Measurements from ENCODE around the gene SLC6A6.

SLC6A6 gene

GRCh38 chr3:14418296-14419250 lies 16.2 kb downstream of the SLC6A6 start:
- no peak for DNase-seq (ENCODE audit: low read depth in 2 of 2)

GRCh38 chr3:14422016-14422963 lies 19.9 kb downstream of the SLC6A6 start:
- no peak for DNase-seq (ENCODE audit: low read depth in 2 of 2)

GRCh38 chr3:14423197-14423743 lies 20.9 kb downstream of the SLC6A6 start:
- DNase-seq (ENCODE audit: low read depth in 2 of 2) = no peak

GRCh38 chr3:14423963-14424362 lies 21.6 kb downstream of the SLC6A6 start:
- DNase-seq (ENCODE audit: low read depth in 2 of 2) = no peak

GRCh38 chr3:14424711-14425580 lies 22.5 kb downstream of the SLC6A6 start:
- no peak for DNase-seq (ENCODE audit: low read depth in 2 of 2)

GRCh38 chr3:14425581-14426304 lies 23.3 kb downstream of the SLC6A6 start:
- peak in 1 of 2 donors; percentile 41 for DNase-seq (ENCODE audit: low read depth in 2 of 2)

- no peak for DNase-seq (ENCODE audit: low read depth in 2 of 2)
These were observed 23.9 kb downstream of the SLC6A6 start for GRCh38 chr3:14426305-14426620.

GRCh38 chr3:14428087-14429033 lies 26.0 kb downstream of the SLC6A6 start:
- DNase-seq (ENCODE audit: low read depth in 2 of 2) = no peak

GRCh38 chr3:14429237-14429636 lies 26.8 kb downstream of the SLC6A6 start:
- no peak for DNase-seq (ENCODE audit: low read depth in 2 of 2)

- no peak for DNase-seq (ENCODE audit: low read depth in 2 of 2)
These were observed 27.2 kb downstream of the SLC6A6 start for GRCh38 chr3:14429640-14430039.

- no peak for DNase-seq (ENCODE audit: low read depth in 2 of 2)
These were observed 27.6 kb downstream of the SLC6A6 start for GRCh38 chr3:14430053-14430452.

GRCh38 chr3:14430706-14431451 lies 28.5 kb downstream of the SLC6A6 start:
- no peak for DNase-seq (ENCODE audit: low read depth in 2 of 2)

GRCh38 chr3:14431452-14431916 lies 29.1 kb downstream of the SLC6A6 start:
- DNase-seq (ENCODE audit: low read depth in 2 of 2) = no peak

GRCh38 chr3:14431917-14432834 lies 29.8 kb downstream of the SLC6A6 start:
- DNase-seq (ENCODE audit: low read depth in 2 of 2) = peak; percentile 89

- DNase-seq (ENCODE audit: low read depth in 2 of 2) = no peak
These were observed 30.7 kb downstream of the SLC6A6 start for GRCh38 chr3:14433106-14433505.

- DNase-seq (ENCODE audit: low read depth in 2 of 2) = no peak
These were observed 31.7 kb downstream of the SLC6A6 start for GRCh38 chr3:14434126-14434497.

GRCh38 chr3:14434498-14435151 lies 32.2 kb downstream of the SLC6A6 start:
- DNase-seq (ENCODE audit: low read depth in 2 of 2) = no peak
